CD8-positive, alpha-beta memory T cell (primary cell): ENCODE measurements around the gene DST. TPM values are rescaled to one million over a fixed set of nuclear protein-coding genes. Genes with fewer than 3 reads are reported as not detected.

Source experiments
- CTCF ChIA-PET: fragments of 350-600 bp; sonication (Branson Sonifier 250); formaldehyde crosslinking; loops from one replicate; lab custom pipeline; 2021; ENCODE audit warnings: antibody characterized with exemption; lab: Charles Lee
- POLR2A ChIA-PET: fragments of 350-600 bp; sonication (Branson Sonifier 250); formaldehyde crosslinking; loops from one replicate; lab custom pipeline; 2021; ENCODE audit warnings: antibody characterized with exemption; lab: Charles Lee
- DNase-seq, 5 donors: peaks; one replicate each; pipeline versions ENCODE4 v3.0.0 to v3.0.0-alpha.2; 2020 to 2022; ENCODE audit warnings: mixed read lengths in 1 of 5
- H3K27ac ChIP-seq: one replicate; pipeline ENCODE4 v1.7.0; 2013; ENCODE audit warnings: low read depth, mild to moderate bottlenecking, low read length, moderate library complexity
- H3K27me3 ChIP-seq: 2 replicates; pipeline ENCODE4 v1.7.0; 2013; ENCODE audit warnings: low read length, mild to moderate bottlenecking; ENCODE audit not compliant: insufficient read depth, poor library complexity, severe bottlenecking
- H3K36me3 ChIP-seq: 2 replicates; pipeline ENCODE4 v1.7.0; 2013; ENCODE audit warnings: mild to moderate bottlenecking, low read length, moderate library complexity; ENCODE audit not compliant: insufficient read depth
- H3K4me1 ChIP-seq: 2 replicates; pipeline ENCODE4 v1.7.0; 2013; ENCODE audit warnings: mild to moderate bottlenecking, low read length, moderate library complexity; ENCODE audit not compliant: insufficient read depth
- H3K4me3 ChIP-seq: 2 replicates; pipeline ENCODE4 v1.7.0; 2013; ENCODE audit warnings: mild to moderate bottlenecking, low read length
- H3K9me3 ChIP-seq: 2 replicates; pipeline ENCODE4 v1.7.0; 2013; ENCODE audit warnings: mild to moderate bottlenecking, low read length
- H3K27ac Mint-ChIP-seq, 8 donors: one replicate each; pipeline ENCODE4 v1.8.0; 2020 to 2021; ENCODE audit warnings: mixed read lengths in 8 of 8, mild to moderate bottlenecking in 6 of 8, inconsistent platforms in 3 of 8, moderate library complexity in 3 of 8
- H3K27me3 Mint-ChIP-seq, 2 donors: one replicate each; pipeline ENCODE4 v1.8.0; 2020 to 2021; ENCODE audit warnings: mixed read lengths in 2 of 2, mild to moderate bottlenecking in 1 of 2, moderate library complexity in 1 of 2
- H3K36me3 Mint-ChIP-seq, 3 donors: one replicate each; pipeline ENCODE4 v1.8.0; 2020 to 2021; ENCODE audit warnings: mixed read lengths in 3 of 3, inconsistent platforms in 1 of 3, mild to moderate bottlenecking in 1 of 3
- H3K4me1 Mint-ChIP-seq, 3 donors: one replicate each; pipeline ENCODE4 v1.8.0; 2020 to 2021; ENCODE audit warnings: mixed read lengths in 3 of 3, inconsistent platforms in 1 of 3, mild to moderate bottlenecking in 1 of 3
- H3K4me3 Mint-ChIP-seq, 7 donors: one replicate each; pipeline ENCODE4 v1.8.0; 2020 to 2021; ENCODE audit warnings: mixed read lengths in 7 of 7, mild to moderate bottlenecking in 6 of 7, moderate library complexity in 4 of 7, inconsistent platforms in 2 of 7
- H3K9me3 Mint-ChIP-seq, 5 donors: one replicate each; pipeline ENCODE4 v1.8.0; 2020 to 2022; ENCODE audit warnings: mixed read lengths in 5 of 5, mild to moderate bottlenecking in 3 of 5, moderate library complexity in 2 of 5, inconsistent platforms in 1 of 5
- polyA plus RNA-seq: library from polyadenylated mRNA; unstranded; fragments of 300-500 nt; fragmentation: Illumina TruSeq; gene quantifications from one replicate; pipeline ENCODE4 v1.2.3, GENCODE V29; 2021
- total RNA-seq, 2 experiments: library from RNA; stranded (reverse); gene quantifications; one replicate each; pipeline ENCODE4 v1.2.3, GENCODE V29; 2021

The DST gene
- total and polyA plus RNA-seq, 3 experiments from 2014 or later, result 0.95 to 1.9 (median 1.7) TPM

DNA sequence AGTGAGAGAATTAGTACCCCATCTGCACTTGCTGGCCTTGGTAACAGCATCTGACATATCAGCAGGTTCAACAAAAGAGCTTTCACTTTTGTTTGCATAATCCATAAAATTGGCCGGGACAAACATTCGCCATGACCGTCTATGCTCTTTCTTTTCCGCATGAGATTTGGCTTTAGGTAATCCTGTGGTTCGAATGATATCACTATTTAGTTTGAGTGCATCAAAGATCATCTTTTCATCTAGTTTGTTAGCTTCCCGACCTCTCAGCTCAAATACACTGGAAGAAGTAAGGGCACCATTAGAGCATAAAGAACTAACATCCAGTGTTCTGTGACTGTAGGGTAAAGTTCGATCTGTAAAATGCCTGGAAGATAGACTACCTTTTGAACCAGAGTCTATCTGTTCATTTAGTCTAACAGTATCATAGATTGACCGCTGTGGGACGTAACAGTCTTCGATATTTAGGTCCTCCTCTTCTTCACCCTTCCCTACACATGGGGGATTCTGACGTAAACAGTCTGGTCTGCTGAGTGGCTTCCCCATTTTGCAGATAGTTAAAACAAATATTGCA, 101.6 kb downstream of the DST start:
- H3K4me1 ChIP-seq, result peaks cover 7% of the 10 kb centered on the region
- H3K27ac ChIP-seq, result no peak overlapping the region
- no peak overlapping the region for H3K4me3 ChIP-seq
- no peak for DNase-seq
- no peaks in the 10 kb centered on the region for H3K27me3 ChIP-seq
- ChIA-PET POLR2A (no interaction called here), CTCF (interaction anchor here (1.4 kb wide), 2 partner anchors 10 to 15 kb away, joined by 3 to 4 read pairs; no protein-coding TSS in a partner anchor)
- Mint-ChIP-seq H3K36me3 (no peaks in the 10 kb centered on the region), H3K4me1 (no peaks in the 10 kb centered on the region), H3K4me3 (no peak overlapping the region), H3K27ac (no peak overlapping the region), H3K27me3 (peaks cover 0 to 4% of the 10 kb centered on the region in 2 donors), H3K9me3 (no peaks in the 10 kb centered on the region)
- no peaks in the 10 kb centered on the region for H3K36me3 ChIP-seq
- H3K9me3 ChIP-seq, result no peaks in the 10 kb centered on the region

DNA sequence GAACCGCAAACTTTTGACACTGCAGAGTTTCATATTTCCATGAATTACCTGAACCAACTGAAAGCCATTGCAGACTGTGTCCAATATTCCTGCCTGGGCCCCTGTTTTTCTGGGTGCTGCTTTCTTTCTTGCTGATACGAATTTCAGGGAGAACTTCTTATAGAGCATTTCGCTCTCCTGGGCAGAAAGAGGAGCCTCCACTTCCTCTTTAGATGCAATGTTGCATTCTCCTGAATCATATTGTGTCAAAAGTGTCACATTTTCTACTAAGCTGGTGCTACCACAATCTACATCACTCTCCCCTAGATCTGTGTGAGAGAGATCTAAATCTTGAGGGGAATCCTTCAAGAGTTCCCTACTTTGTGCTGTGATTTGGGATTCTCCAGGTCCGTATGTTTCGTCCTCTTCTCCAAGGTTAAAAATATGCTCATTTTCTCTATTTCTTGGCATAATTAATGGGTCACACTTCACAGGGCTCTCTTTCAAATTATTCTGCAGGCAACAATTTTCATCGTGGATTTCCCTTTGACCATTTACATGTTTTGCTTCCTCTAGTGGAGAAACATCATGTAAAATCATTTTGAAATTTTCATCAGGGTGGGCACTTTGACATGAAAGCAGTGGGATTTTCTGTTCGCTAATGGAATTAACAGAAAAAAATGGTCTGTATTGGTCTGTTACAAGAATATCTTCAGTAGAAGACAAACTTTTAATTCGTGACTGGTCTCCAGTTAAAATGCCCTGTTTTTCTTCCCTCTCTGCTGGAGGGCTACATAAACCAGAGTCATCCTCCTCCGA, 102.3 kb downstream of the DST start:
- Histone ChIP-seq H3K27me3 (no peaks in the 10 kb centered on the region), H3K9me3 (no peaks in the 10 kb centered on the region), H3K4me3 (no peak overlapping the region), H3K27ac (no peak overlapping the region), H3K4me1 (peaks cover 7% of the 10 kb centered on the region), H3K36me3 (no peaks in the 10 kb centered on the region)
- ChIA-PET CTCF (no interaction called here), POLR2A (no interaction called here)
- H3K9me3 Mint-ChIP-seq, result no peaks in the 10 kb centered on the region
- no peaks in the 10 kb centered on the region for H3K36me3 Mint-ChIP-seq
- H3K4me1 Mint-ChIP-seq, result no peaks in the 10 kb centered on the region
- peaks cover 0 to 4% of the 10 kb centered on the region in 2 donors for H3K27me3 Mint-ChIP-seq
- H3K4me3 Mint-ChIP-seq, result no peak overlapping the region
- H3K27ac Mint-ChIP-seq, result no peak overlapping the region
- no peak for DNase-seq

DNA sequence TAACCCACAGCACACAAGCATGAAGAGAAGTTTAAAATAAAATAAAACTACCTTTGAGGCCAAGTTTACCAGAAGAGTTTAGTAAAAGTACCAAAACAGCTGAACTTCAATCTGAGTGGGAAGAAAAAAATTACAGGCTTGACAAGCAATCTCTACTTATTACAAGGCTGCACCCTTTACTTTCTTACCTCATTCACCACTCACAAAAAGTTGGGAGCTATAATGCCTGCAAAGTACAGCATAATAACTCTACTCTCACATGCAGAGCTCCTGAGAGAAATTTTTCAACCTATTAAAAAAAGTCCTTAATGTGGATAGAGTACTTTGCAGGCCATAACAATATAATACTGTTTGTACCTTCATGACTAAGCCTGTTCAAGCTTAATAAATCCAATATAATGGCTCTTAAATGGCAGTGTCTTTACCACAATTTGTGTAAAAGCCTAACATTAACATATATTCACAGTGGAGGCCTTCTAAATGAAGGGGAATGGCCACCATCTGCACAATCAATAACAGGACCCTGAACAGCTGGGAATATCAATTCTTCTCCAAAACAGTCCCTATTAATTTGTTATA, 103.1 kb downstream of the DST start:
- H3K9me3 Mint-ChIP-seq, result no peaks in the 10 kb centered on the region
- CTCF ChIA-PET, result no interaction called here

DNA sequence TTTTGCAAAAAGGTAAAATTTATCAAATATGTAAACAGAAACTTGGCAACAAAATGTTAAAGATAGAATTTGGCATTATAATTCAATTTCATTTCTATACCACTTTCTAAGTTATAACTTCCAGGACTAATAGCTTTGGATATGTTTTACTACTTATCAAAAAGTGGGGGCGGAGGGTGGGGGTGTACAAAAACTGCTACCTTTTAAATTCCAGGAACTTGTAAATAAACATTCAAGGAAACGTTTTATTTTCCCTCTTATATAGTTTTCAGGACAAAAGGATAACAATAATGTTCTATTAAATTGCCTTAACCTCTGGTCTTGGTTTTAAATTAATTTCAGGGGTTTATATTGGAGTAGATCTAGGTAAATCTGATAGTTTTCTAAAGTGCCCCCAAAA, 103.8 kb downstream of the DST start:
- H3K4me3 ChIP-seq, result no peak overlapping the region
- Mint-ChIP-seq H3K4me3 (no peak overlapping the region), H3K4me1 (no peaks in the 10 kb centered on the region), H3K36me3 (no peaks in the 10 kb centered on the region), H3K27me3 (peaks cover 0 to 4% of the 10 kb centered on the region in 2 donors), H3K27ac (no peak overlapping the region), H3K9me3 (no peaks in the 10 kb centered on the region)
- no peak for DNase-seq
- POLR2A ChIA-PET, result no interaction called here
- no peaks in the 10 kb centered on the region for H3K27me3 ChIP-seq
- no peak overlapping the region for H3K27ac ChIP-seq
- H3K36me3 ChIP-seq, result no peaks in the 10 kb centered on the region
- peaks cover 7% of the 10 kb centered on the region for H3K4me1 ChIP-seq
- CTCF ChIA-PET, result no interaction called here
- H3K9me3 ChIP-seq, result no peaks in the 10 kb centered on the region

More for the DNA sequence above, 103.1 kb downstream of the DST start:
- Histone ChIP-seq H3K27ac (no peak overlapping the region), H3K36me3 (no peaks in the 10 kb centered on the region), H3K27me3 (no peaks in the 10 kb centered on the region), H3K9me3 (no peaks in the 10 kb centered on the region), H3K4me1 (peaks cover 7% of the 10 kb centered on the region), H3K4me3 (no peak overlapping the region)
- H3K27ac Mint-ChIP-seq, result no peak overlapping the region
- DNase-seq, result no peak
- H3K4me3 Mint-ChIP-seq, result no peak overlapping the region
- H3K36me3 Mint-ChIP-seq, result no peaks in the 10 kb centered on the region
- no peaks in the 10 kb centered on the region for H3K4me1 Mint-ChIP-seq
- POLR2A ChIA-PET, result no interaction called here
- H3K27me3 Mint-ChIP-seq, result peaks cover 0 to 4% of the 10 kb centered on the region in 2 donors

DNA sequence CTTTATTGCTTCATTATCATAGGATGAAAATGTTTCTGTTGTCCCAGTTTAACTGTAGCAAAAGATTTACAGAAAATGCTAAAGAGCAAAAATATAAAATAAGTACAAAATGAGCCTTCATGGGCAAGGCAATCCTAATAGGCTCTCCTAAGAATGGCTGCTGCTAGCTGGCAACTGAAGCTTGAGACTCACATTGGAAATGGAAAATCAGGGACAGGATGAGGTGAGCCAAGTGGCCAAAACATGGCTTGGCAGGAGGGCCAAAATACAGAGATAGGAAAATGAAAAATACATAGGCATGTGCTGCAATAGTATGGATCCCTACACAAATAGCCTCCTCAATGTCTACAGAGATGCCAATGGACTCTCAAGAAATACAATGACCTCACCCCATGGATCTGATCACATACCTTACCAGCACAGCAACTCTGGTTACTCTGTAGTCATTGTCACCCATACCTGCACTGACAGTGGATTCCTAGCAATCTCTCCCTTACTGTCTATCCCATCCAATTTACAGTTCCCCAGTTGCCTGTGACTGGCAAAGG, 105.4 kb downstream of the DST start:
- no peaks in the 10 kb centered on the region for H3K27me3 ChIP-seq
- Mint-ChIP-seq H3K36me3 (no peaks in the 10 kb centered on the region), H3K27me3 (peaks cover 0 to 4% of the 10 kb centered on the region in 2 donors), H3K27ac (no peak overlapping the region), H3K4me3 (no peak overlapping the region), H3K9me3 (no peaks in the 10 kb centered on the region), H3K4me1 (no peaks in the 10 kb centered on the region)
- peaks cover 7% of the 10 kb centered on the region for H3K4me1 ChIP-seq
- H3K9me3 ChIP-seq, result no peaks in the 10 kb centered on the region
- no peak overlapping the region for H3K4me3 ChIP-seq
- H3K27ac ChIP-seq, result no peak overlapping the region
- ChIA-PET POLR2A (no interaction called here), CTCF (no interaction called here)
- no peak for DNase-seq
- no peaks in the 10 kb centered on the region for H3K36me3 ChIP-seq

DNA sequence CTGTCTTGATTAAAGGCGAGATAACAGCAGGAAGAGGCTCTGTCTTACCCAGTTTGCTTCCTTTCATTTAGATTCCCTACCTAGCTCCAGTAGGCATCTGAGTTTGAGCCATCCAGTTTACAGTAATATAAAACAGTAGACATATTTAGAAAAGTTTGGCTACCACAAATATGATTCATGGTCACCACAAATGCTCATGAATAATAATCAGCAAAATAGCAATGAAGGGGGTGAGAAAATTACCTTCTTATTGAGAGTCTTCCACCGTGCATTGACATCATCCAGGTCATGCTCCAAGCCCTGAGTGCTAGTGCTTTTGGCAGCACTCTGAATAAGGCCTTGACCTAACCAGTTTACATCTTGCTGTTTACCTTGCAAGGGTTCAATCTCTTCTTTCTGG, 106.2 kb downstream of the DST start:
- no peak for DNase-seq
- no peaks in the 10 kb centered on the region for H3K36me3 Mint-ChIP-seq
- H3K4me3 Mint-ChIP-seq, result no peak overlapping the region
- H3K27ac Mint-ChIP-seq, result no peak overlapping the region
- H3K9me3 Mint-ChIP-seq, result no peaks in the 10 kb centered on the region
- no peak overlapping the region for H3K27ac ChIP-seq
- no peaks in the 10 kb centered on the region for H3K4me1 Mint-ChIP-seq
- H3K4me3 ChIP-seq, result no peak overlapping the region
- ChIA-PET CTCF (no interaction called here), POLR2A (no interaction called here)
- peaks cover under 1% of the 10 kb centered on the region for H3K4me1 ChIP-seq
- peaks cover 0 to 4% of the 10 kb centered on the region in 2 donors for H3K27me3 Mint-ChIP-seq
- no peaks in the 10 kb centered on the region for H3K36me3 ChIP-seq
- no peaks in the 10 kb centered on the region for H3K27me3 ChIP-seq
- no peaks in the 10 kb centered on the region for H3K9me3 ChIP-seq

DNA sequence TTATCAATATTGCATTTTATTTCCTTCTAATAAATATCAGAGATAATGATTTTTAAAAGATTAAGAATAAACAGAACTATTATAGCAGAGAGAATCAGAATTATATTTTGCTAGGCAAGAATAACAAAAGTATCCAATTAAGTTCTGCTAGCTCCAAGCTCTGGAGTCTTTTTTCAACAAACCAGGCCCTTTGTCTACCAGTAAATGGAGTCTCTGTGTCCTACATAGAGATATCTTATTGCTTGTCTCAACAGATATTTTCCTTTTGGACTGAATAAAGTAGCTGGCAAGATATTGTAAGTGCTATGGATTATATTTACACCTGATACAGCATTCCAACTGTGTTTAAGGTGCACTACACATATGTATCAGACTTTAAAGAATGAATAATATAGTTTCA, 107.1 kb downstream of the DST start:
- no peaks in the 10 kb centered on the region for H3K4me1 Mint-ChIP-seq
- H3K36me3 ChIP-seq, result no peaks in the 10 kb centered on the region

More for the DNA sequence above, 107.1 kb downstream of the DST start:
- Mint-ChIP-seq H3K36me3 (no peaks in the 10 kb centered on the region), H3K27me3 (peaks cover 0 to 4% of the 10 kb centered on the region in 2 donors), H3K4me3 (no peak overlapping the region), H3K9me3 (no peaks in the 10 kb centered on the region), H3K27ac (no peak overlapping the region)
- no peaks in the 10 kb centered on the region for H3K4me1 ChIP-seq
- ChIA-PET POLR2A (no interaction called here), CTCF (no interaction called here)
- H3K9me3 ChIP-seq, result no peaks in the 10 kb centered on the region
- no peak for DNase-seq
- H3K27me3 ChIP-seq, result no peaks in the 10 kb centered on the region
- H3K4me3 ChIP-seq, result no peak overlapping the region
- no peak overlapping the region for H3K27ac ChIP-seq
